HG02763 (cell line): ENCODE data around the gene GPRIN2.
"Not testable (repeated sequence)": the region's sequence is repeated elsewhere in the genome, so short reads cannot be mapped to it uniquely, and the experiment has no call there.

Experiments used
- ATAC-seq: cut with Tn5 transposase; IDR thresholded peaks from one replicate; pipeline ENCODE4 v1.9.1; 2021; ENCODE audit warnings: mild to moderate bottlenecking, moderate library complexity; ENCODE audit not compliant: unreplicated experiment

Gene GPRIN2

GRCh38 chr10:46570655-46571054, 14.2 kb upstream of the GPRIN2 start:
- not testable (repeated sequence) for ATAC-seq

- ATAC-seq: not testable (repeated sequence)
Measured at GRCh38 chr10:46567151-46567550, 10.7 kb upstream of the GPRIN2 start.

- ATAC-seq: peak; percentile 68
Measured at GRCh38 chr10:46565591-46566332, 9.3 kb upstream of the GPRIN2 start.

DNA sequence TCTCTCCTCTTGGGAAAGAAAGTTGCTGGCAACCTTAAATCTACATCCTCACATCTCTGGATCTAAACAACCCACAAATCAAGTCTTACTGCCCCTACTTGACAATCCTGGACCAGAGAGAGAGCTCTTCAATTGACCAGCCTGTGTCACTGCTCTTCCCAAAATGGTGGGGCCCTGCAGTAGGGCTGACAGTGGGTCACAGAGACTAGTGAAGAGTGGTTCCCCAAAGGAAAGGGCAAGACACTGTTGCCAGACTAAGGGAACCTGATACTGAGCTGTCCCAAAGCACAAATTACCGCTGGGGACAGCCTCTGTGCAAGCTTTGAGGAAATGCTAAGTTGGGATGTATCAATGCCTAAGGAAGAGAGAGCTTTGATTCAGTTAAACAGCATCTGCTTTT, 4.5 kb upstream of the GPRIN2 start:
- ATAC-seq: no peak

DNA sequence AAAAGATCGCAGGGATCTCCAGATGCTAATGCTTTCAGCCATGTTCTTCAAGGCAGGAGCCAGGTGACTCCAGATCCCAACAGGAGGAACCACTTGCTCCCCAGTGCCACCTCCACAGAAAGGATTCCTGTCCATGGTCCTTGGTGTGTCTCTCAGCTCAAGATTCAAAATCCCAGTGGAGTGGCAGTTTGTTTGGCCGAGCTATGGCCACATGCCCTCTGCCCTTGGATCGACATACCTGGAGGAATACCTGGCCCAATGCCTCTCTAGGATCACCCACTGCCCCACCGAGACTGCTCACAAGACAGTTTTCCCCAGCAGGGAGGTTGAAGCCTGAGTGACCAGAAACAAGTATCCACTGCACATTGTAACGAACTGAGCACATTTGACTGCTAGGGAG, 3.9 kb upstream of the GPRIN2 start:
- no peak for ATAC-seq

GRCh38 chr10:46559231-46559671, 2.8 kb upstream of the GPRIN2 start:
- no peak for ATAC-seq

DNA sequence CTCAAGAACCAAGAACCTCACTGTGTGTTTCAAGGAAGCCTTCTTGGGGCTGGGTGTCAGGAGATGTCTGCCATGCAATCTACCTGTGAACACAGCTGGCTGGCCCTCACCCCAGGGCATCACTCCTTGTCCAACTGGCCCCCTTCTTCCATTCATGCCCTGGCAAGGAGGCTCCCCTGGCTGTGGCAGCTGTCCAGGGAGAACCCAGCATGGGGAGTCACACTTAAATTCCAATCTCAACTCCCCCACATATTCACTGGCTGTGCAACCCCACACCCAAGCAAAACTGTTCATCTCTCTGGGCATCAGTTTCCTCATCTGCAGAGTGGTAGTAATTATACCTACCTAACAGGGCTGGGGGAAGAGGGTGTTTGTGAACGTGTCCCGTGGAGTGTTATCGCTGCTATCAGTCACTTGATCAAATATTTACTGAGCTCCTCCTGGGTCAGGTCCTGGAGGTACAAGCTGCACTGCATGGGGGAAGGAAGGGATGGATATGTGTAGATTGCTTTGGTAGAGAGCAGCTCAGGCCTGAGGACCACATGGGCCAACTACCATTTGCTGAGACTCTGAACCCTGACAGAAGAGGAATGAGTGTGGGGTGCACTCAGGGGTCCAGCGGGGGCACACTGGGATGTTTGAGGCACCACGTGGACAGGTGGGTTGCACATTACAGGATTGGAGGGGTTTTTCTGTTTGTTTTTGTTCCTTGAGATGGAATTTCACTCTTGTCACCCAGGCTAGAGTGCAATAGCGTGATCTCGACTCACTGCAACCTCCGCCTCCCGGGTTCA, 2.1 kb upstream of the GPRIN2 start:
- ATAC-seq: no peak

DNA sequence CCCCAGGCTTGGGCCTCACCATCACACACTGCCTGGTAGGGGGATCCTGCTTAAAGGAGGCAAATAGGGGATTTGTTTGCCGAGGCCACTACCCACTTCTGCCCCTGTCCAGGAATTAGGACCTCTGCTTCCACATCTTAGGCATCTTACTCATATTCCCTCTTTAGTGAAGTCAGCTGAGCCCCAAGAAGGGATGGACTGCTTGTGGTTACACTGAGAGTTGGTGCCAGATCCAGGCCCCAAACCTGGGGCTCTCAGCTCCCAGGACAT, 1.6 kb upstream of the GPRIN2 start:
- no peak for ATAC-seq

DNA sequence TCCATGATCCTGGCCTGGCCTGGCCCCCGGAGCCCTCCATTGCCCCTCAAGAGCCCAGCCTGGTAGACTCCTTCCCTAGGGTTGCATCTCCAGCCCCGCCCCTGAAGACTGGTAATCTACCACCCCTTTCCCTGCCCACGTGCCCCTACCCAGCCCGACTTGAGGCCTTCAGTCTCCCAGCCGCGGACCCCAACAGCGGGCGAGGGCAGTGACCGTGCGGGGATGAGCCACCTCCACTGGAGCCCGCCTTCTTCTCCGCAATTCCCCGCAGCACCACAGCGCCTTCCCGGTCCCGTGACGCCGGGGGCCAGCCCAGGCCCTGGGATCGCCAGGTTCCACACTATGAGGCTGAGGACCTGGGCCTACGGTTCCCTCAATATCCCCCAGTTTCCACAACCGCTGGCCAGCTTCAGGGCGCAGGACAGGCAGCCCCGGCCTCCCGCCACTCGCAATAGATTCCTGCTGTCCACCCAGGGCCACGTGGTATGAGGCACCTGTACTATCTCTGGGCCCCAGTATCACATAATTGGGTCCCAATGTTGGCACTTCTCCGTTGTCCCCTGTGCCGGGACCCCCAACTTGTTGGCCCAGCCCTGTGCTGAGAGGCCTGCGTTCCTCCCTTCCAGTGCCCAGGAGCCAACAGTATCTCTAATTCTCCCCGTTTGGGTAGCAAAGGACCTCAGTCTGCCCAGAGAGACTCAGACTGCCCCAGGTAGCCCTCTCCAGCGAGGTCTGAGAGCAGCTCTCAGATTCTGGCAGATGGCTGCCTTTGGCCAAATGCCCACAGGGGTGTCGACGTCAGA, 1.1 kb upstream of the GPRIN2 start:
- ATAC-seq: no peak

DNA sequence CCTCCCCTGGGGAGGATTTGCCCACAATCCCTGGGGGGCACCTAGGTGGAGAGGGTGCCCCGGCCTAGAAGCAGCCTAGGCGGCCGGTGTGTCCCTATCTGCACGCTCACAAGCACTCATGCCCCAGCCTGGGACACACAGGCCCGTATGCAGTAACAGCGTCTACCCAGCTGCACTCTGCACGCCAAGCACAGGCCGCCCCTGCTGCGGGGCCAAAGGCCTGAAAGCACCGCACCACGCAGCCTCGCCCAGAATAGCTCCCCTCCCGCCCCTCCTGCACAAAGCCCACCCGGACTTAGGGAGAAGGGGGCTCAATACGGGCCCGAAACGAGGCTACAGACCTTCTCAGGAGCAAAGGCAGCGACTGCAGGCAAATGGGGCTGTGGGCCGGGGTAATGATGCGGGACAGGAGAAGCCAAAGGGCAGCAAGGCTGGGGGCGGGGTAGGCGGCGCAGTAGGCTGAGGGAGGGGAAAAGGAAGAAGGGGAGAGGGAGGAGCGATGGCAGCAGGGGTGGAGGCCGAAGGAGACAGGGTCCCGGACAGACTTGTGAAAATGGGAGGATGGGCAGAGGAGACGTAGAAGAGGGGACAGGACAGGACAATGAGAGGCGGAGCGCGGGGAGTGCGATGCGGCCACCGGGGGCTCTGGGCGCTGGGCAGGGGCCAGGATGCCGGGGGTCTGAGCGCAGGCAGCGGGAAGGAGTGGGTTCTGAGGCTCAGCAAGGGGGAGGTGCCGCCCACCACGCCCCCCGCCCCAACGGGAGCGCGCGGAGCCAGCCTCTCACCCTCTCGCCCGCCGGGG, 544 bp downstream of the GPRIN2 start:
- ATAC-seq: no peak

- ATAC-seq: no peak
Measured at GRCh38 chr10:46555366-46555712, 1.1 kb downstream of the GPRIN2 start.

DNA sequence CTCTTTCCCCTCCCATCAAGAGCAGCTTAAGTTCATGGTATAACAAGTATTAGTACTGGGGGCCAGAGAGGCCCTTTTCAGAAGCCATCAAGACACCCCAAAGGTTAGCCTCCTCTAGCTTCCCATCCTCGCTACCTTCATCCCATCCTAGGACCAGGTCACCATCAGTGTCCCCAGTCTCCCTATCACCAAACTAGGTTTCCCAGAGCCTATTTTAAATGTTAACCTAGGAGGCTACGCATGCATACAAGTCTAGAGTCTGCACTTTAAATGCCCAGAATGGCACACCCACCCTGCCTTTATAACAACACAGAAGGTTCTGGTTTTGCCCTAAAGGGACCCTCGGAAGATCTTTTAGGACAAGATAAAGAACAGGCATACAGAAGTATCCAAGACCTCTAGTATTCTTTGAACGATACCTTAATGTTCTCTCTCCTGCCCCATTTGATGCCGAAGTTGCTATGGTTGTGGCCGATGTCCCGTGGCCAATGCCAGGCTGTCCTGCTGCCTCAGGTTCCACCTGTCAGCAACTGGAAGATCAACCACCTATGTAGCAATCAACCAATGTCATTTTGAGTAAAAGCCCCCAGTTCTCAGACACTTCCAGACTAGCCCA, 2.2 kb downstream of the GPRIN2 start:
- no peak for ATAC-seq

DNA sequence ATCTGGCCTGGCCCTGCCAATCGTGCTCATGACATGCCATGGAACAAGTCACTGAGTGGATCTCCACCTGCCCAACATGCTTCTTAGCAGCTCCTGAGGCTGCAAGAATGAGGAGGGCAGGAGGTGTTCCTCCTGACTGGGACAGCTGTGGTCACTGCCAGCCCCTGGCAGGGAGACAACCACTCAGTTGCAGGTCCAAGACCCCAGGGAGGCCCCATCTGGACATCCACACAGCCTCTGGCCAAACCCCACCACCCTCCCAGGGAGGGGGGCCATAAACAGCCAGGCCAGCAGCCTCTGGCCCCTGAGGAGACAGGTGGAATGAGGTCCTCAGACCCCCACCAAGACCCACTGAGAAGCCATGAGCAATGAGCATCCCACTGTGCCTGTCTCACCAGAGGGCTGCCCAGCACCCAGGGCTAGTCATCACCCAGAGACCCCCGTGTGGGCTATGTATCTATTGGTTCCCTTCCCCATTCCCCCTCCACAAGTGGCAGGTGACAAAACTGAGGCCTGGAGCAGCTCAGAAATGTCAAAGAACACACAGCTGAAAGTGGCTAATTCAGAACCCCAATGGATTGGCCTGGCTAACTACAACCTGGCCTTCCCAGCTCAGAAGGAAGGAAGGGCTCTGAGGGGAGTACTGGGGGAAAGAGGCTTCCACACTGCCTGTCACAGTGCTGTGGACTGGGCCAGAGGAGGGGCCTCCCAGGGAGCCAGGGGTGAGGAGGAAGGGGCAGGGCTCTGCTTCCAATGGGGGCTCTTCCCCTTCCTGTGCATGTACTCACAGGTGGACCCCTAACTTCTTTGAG, 3.0 kb downstream of the GPRIN2 start:
- no peak for ATAC-seq

GRCh38 chr10:46552526-46553237, 3.8 kb downstream of the GPRIN2 start:
- ATAC-seq: no peak

DNA sequence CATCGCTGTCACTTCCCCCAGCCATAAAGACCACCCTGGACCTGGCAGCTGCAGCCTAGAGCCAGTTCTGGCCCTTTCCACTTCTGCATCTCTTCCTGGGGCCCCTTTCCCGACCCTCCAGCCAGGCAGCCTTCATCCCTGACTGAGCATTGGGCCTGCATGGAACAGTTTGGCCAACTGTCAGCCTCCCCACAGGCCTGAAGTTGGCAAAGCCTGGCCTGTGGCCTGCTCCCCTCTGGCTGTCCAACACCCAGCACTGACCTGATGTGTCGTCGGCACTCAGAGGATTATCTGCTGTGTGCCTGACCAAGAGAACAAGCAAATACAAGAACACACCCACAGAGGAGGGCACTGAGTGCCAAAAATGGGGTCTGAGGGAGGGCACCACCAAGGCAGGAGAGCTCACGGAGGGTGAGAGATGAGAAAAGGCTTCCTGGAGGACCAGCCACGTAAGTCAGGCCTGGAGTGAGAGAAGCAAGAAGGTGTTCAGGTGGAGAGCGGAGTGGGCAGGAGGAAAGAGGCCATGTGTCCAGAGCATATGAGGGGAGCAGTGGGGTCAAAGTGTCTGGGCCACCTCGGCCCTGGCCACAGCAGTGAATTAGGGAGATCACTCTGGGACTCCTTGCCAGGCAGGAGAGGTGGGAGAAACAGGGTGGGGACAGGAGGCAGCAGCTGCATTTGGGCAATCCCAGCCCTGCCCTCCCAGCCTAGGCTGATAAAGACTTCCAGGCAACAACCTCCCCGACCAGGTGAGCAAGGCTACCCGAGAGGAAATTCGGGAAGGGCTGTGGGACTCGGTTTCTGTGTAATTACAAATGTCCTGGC, 4.5 kb downstream of the GPRIN2 start:
- no peak for ATAC-seq

- ATAC-seq: no peak
Measured at GRCh38 chr10:46550795-46551700, 5.4 kb downstream of the GPRIN2 start.

GRCh38 chr10:46550076-46550790, 6.2 kb downstream of the GPRIN2 start:
- no peak for ATAC-seq
